ENCODE data around the gene LITAFD. TPM values are rescaled to one million over a fixed set of nuclear protein-coding genes. Genes with fewer than 3 reads are reported as not detected.

LITAFD gene
- total and polyA plus RNA-seq, 2 experiments from 2014 or later = not detected

DNA sequence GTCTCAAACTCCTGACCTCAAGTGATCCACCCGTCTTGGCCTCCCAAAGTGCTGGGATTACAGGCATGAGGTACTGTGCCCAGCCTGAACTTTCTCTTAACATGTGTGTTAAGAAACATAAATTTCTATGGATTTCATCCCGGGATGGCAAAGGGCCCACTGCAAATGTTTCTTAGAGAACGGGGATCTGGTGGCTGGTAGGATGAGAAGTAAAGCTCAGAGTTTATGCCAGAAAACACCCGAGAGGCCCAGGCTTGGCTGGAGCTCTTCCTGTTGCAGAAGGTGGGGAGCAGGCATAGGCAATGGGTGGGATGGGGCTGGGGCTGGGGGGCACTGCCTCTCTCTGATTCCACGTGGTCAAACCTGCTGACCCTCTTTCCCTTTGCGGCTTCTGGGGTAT, 7.8 kb upstream of the LITAFD start:
- Histone ChIP-seq H3K79me2 (replicated peaks; ENCODE audit: insufficient read depth) (no peaks in the 10 kb centered on the region), H2AFZ (no peak overlapping the region), H3K4me3 (no peak overlapping the region), H3K27me3 (ENCODE audit: insufficient read depth) (no peaks in the 10 kb centered on the region), H3K4me2 (no peak overlapping the region), H3K9me2 (ENCODE audit: insufficient read depth) (no peaks in the 10 kb centered on the region), H3K27ac (ENCODE audit: low read depth) (no peak overlapping the region), H3K4me1 (ENCODE audit: insufficient read depth) (peaks cover 17% of the 10 kb centered on the region), H3K36me3 (ENCODE audit: insufficient read depth) (no peaks in the 10 kb centered on the region), H4K20me1 (replicated peaks; ENCODE audit: insufficient read depth) (no peaks in the 10 kb centered on the region), H3F3A (replicated peaks; ENCODE audit: low read depth) (peaks cover 5% of the 10 kb centered on the region; the same call in 1 of the 2 replicates)
- ATAC-seq = no peak
- no peak for DNase-seq (ENCODE audit: low spot score)
- no peak for TF ChIP-seq ZNF331 (CRISPR knock-in tag; IDR thresholded peaks at IDR 0.05; ENCODE audit: low read depth)
- TF ChIP-seq JUNB (IDR thresholded peaks at IDR 0.05; ENCODE audit: unreplicated experiment) = no peak
- TF ChIP-seq, protein P1, sequence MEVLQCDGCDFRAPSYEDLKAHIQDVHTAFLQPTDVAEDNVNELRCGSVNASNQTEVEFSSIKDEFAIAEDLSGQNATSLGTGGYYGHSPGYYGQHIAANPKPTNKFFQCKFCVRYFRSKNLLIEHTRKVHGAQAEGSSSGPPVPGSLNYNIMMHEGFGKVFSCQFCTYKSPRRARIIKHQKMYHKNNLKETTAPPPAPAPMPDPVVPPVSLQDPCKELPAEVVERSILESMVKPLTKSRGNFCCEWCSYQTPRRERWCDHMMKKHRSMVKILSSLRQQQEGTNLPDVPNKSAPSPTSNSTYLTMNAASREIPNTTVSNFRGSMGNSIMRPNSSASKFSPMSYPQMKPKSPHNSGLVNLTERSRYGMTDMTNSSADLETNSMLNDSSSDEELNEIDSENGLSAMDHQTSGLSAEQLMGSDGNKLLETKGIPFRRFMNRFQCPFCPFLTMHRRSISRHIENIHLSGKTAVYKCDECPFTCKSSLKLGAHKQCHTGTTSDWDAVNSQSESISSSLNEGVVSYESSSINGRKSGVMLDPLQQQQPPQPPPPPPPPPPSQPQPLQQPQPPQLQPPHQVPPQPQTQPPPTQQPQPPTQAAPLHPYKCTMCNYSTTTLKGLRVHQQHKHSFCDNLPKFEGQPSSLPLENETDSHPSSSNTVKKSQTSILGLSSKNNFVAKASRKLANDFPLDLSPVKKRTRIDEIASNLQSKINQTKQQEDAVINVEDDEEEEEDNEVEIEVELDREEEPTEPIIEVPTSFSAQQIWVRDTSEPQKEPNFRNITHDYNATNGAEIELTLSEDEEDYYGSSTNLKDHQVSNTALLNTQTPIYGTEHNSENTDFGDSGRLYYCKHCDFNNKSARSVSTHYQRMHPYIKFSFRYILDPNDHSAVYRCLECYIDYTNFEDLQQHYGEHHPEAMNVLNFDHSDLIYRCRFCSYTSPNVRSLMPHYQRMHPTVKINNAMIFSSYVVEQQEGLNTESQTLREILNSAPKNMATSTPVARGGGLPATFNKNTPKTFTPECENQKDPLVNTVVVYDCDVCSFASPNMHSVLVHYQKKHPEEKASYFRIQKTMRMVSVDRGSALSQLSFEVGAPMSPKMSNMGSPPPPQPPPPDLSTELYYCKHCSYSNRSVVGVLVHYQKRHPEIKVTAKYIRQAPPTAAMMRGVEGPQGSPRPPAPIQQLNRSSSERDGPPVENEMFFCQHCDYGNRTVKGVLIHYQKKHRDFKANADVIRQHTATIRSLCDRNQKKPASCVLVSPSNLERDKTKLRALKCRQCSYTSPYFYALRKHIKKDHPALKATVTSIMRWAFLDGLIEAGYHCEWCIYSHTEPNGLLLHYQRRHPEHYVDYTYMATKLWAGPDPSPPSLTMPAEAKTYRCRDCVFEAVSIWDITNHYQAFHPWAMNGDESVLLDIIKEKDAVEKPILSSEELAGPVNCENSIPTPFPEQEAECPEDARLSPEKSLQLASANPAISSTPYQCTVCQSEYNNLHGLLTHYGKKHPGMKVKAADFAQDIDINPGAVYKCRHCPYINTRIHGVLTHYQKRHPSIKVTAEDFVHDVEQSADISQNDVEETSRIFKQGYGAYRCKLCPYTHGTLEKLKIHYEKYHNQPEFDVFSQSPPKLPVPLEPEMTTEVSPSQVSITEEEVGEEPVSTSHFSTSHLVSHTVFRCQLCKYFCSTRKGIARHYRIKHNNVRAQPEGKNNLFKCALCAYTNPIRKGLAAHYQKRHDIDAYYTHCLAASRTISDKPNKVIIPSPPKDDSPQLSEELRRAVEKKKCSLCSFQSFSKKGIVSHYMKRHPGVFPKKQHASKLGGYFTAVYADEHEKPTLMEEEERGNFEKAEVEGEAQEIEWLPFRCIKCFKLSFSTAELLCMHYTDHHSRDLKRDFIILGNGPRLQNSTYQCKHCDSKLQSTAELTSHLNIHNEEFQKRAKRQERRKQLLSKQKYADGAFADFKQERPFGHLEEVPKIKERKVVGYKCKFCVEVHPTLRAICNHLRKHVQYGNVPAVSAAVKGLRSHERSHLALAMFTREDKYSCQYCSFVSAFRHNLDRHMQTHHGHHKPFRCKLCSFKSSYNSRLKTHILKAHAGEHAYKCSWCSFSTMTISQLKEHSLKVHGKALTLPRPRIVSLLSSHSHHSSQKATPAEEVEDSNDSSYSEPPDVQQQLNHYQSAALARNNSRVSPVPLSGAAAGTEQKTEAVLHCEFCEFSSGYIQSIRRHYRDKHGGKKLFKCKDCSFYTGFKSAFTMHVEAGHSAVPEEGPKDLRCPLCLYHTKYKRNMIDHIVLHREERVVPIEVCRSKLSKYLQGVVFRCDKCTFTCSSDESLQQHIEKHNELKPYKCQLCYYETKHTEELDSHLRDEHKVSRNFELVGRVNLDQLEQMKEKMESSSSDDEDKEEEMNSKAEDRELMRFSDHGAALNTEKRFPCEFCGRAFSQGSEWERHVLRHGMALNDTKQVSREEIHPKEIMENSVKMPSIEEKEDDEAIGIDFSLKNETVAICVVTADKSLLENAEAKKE (CRISPR knock-in tag; IDR thresholded peaks at IDR 0.05) = no peak
- TF ChIP-seq STAT1 (IDR thresholded peaks at IDR 0.05; ENCODE audit: unreplicated experiment) = no peak
- TF ChIP-seq CREB1 (CRISPR knock-in tag; IDR thresholded peaks at IDR 0.05; ENCODE audit: low read depth) = no peak
- TF ChIP-seq, protein P2, sequence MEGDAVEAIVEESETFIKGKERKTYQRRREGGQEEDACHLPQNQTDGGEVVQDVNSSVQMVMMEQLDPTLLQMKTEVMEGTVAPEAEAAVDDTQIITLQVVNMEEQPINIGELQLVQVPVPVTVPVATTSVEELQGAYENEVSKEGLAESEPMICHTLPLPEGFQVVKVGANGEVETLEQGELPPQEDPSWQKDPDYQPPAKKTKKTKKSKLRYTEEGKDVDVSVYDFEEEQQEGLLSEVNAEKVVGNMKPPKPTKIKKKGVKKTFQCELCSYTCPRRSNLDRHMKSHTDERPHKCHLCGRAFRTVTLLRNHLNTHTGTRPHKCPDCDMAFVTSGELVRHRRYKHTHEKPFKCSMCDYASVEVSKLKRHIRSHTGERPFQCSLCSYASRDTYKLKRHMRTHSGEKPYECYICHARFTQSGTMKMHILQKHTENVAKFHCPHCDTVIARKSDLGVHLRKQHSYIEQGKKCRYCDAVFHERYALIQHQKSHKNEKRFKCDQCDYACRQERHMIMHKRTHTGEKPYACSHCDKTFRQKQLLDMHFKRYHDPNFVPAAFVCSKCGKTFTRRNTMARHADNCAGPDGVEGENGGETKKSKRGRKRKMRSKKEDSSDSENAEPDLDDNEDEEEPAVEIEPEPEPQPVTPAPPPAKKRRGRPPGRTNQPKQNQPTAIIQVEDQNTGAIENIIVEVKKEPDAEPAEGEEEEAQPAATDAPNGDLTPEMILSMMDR (conservative IDR thresholded peaks at IDR 0.05; ENCODE audit: low read depth in 2 of 2) = no peak
- TF ChIP-seq NANOG (IDR thresholded peaks at IDR 0.05; ENCODE audit: borderline replicate concordance) = no peak
- no peak for TF ChIP-seq POLR2AphosphoS5 (IDR thresholded peaks at IDR 0.05; ENCODE audit: low read depth)
- TF ChIP-seq, protein P3, sequence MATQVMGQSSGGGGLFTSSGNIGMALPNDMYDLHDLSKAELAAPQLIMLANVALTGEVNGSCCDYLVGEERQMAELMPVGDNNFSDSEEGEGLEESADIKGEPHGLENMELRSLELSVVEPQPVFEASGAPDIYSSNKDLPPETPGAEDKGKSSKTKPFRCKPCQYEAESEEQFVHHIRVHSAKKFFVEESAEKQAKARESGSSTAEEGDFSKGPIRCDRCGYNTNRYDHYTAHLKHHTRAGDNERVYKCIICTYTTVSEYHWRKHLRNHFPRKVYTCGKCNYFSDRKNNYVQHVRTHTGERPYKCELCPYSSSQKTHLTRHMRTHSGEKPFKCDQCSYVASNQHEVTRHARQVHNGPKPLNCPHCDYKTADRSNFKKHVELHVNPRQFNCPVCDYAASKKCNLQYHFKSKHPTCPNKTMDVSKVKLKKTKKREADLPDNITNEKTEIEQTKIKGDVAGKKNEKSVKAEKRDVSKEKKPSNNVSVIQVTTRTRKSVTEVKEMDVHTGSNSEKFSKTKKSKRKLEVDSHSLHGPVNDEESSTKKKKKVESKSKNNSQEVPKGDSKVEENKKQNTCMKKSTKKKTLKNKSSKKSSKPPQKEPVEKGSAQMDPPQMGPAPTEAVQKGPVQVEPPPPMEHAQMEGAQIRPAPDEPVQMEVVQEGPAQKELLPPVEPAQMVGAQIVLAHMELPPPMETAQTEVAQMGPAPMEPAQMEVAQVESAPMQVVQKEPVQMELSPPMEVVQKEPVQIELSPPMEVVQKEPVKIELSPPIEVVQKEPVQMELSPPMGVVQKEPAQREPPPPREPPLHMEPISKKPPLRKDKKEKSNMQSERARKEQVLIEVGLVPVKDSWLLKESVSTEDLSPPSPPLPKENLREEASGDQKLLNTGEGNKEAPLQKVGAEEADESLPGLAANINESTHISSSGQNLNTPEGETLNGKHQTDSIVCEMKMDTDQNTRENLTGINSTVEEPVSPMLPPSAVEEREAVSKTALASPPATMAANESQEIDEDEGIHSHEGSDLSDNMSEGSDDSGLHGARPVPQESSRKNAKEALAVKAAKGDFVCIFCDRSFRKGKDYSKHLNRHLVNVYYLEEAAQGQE (IDR thresholded peaks at IDR 0.05; ENCODE audit: unreplicated experiment) = no peak
- TF ChIP-seq EZH2 (IDR thresholded peaks at IDR 0.05; ENCODE audit: low read depth, unreplicated experiment) = no peak
- TF ChIP-seq, protein P4, sequence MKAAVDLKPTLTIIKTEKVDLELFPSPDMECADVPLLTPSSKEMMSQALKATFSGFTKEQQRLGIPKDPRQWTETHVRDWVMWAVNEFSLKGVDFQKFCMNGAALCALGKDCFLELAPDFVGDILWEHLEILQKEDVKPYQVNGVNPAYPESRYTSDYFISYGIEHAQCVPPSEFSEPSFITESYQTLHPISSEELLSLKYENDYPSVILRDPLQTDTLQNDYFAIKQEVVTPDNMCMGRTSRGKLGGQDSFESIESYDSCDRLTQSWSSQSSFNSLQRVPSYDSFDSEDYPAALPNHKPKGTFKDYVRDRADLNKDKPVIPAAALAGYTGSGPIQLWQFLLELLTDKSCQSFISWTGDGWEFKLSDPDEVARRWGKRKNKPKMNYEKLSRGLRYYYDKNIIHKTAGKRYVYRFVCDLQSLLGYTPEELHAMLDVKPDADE (IDR thresholded peaks at IDR 0.05) = no peak
- no peak for TF ChIP-seq ZNF114 (CRISPR knock-in tag; IDR thresholded peaks at IDR 0.05)
- no peak for TF ChIP-seq EZH2phosphoT487 (IDR thresholded peaks at IDR 0.05; ENCODE audit: unreplicated experiment)
- Mint-ChIP-seq H3K4me3 (no peak overlapping the region), H3K36me3 (ENCODE audit: low read depth) (no peaks in the 10 kb centered on the region), H3K27me3 (ENCODE audit: insufficient read depth, low read depth, poor library complexity) (peaks cover 10% of the 10 kb centered on the region), H3K27ac (no peak overlapping the region), H3K9me3 (no peaks in the 10 kb centered on the region), H3K4me1 (peaks cover 23% of the 10 kb centered on the region)

Measured in GM23338 (cell line).